Adrenal gland (tissue), 12 donors: ENCODE results near the gene TSPAN4. TPM values are rescaled to one million over a fixed set of nuclear protein-coding genes. Genes with fewer than 3 reads are reported as not detected.

Experiments used
- DNase-seq, 7 donors: peaks; one replicate each; pipeline ENCODE4 v3.0.0-alpha.2; 2019 to 2020
- H3K27ac ChIP-seq, 5 donors: fragments of 200-600 bp; sonication (generic) in 4 of 5; 1 replicate in 3 of 5; 2 replicates in 2 of 5; pipeline versions ENCODE4 v1.5.1 to v1.8.0; 2016 to 2020; ENCODE audit warnings: mild to moderate bottlenecking in 1 of 5
- H3K27me3 ChIP-seq: fragments of 200-600 bp; 2 replicates; pipeline ENCODE4 v1.8.0; 2021
- H3K36me3 ChIP-seq, 2 donors: fragments of 200-600 bp; replicated peaks in 1 of 2; 1 replicate in 1 of 2; 2 replicates in 1 of 2; pipeline versions ENCODE4 v1.5.1 to v1.8.0; 2018 to 2022
- H3K4me1 ChIP-seq, 2 donors: fragments of 200-600 bp; replicated peaks in 1 of 2; 1 replicate in 1 of 2; 2 replicates in 1 of 2; pipeline versions ENCODE4 v1.5.1 to v1.8.0; 2018 to 2021
- H3K4me3 ChIP-seq, 4 donors: fragments of 200-600 bp; sonication (generic) in 3 of 4; one replicate each; pipeline ENCODE4 v1.5.1; 2016 to 2018
- H3K9me3 ChIP-seq, 3 donors: fragments of 200-600 bp; sonication (generic) in 1 of 3; replicated peaks in 1 of 3; 1 replicate in 2 of 3; 2 replicates in 1 of 3; pipeline versions ENCODE4 v1.5.1 to v1.8.0; 2016 to 2021
- POLR2A ChIP-seq, 2 donors: fragments of 450-650 bp; IDR thresholded peaks; one replicate each; pipeline ENCODE4 v1.6.1; 2017; ENCODE audit warnings: antibody characterized with exemption in 2 of 2, mild to moderate bottlenecking in 2 of 2, moderate library complexity in 1 of 2
- WGBS, 4 donors: extraction: QIAGEN DNeasy Blood & Tissue Kit in 2 of 4; methylation state at CpG; one replicate each; pipeline versions ENCODE4 v1.1.5 to v1.1.7; 2013 to 2017; 5-methylcytosine and 5-hydroxymethylcytosine counted together
- intact Hi-C, 2 donors: fragments of 100-400 bp; cut with DNase I; formaldehyde crosslinking; loops; one replicate each; pipeline versions ENCODE4 v1.14.1 to v1.15.0; 2022 to 2023
- polyA plus RNA-seq, 3 donors: library from polyadenylated mRNA; stranded (reverse); fragments of 200-250 nt in 2 of 3; fragments of 350-450 nt in 1 of 3; fragmentation: Illumina TruSeq in 1 of 3; extraction: RNeasy Lipid Tissue Mini Kit (QIAGEN cat#74804) in 1 of 3; gene quantifications; one replicate each; pipeline ENCODE4 v1.2.3, GENCODE V29; 2013 to 2014
- total RNA-seq, 9 donors: library from RNA; depleted of rRNA in 4 of 9; stranded (reverse); fragments of >200 nt in 4 of 9; fragments of 120-200 nt in 1 of 9; fragmentation: NEBNext Ultra II Directional in 1 of 9; extraction: Animal tissue kit (Norgen Biotek cat#: 25700) in 1 of 9; gene quantifications; one replicate each; pipeline versions ENCODE4 v1.1.0 to v1.2.4, GENCODE V29; 2013 to 2023
- TF ChIP-seq, protein P1 (sequence below), 6 experiments: fragments of 450-650 bp in 4 of 6; fragments of 200-600 bp in 2 of 6; sonication (generic) in 1 of 6; IDR thresholded peaks; 1 replicate in 5 of 6; 2 replicates in 1 of 6; pipeline versions ENCODE4 v1.5.1 to v1.8.0; 2016 to 2021; ENCODE audit warnings: antibody characterized with exemption in 6 of 6, mild to moderate bottlenecking in 2 of 6, moderate library complexity in 1 of 6
- donor health status: healthy with polysubstance abuse.
- donor health status: Bipolar disorder and iron deficiency.
- donor health status: DM: yes; HTN: yes; CAD: no.
- donor health status: DM: no; HTN: no; CAD: no.
- donor health status: DM: no; HTN: no; CAD: no.
- donor health status: DM: yes; HTN: yes; CAD: no.

TSPAN4 gene
- total and polyA plus RNA-seq, 12 donors, result 5.2 to 207 (median 53.5) TPM

DNA sequence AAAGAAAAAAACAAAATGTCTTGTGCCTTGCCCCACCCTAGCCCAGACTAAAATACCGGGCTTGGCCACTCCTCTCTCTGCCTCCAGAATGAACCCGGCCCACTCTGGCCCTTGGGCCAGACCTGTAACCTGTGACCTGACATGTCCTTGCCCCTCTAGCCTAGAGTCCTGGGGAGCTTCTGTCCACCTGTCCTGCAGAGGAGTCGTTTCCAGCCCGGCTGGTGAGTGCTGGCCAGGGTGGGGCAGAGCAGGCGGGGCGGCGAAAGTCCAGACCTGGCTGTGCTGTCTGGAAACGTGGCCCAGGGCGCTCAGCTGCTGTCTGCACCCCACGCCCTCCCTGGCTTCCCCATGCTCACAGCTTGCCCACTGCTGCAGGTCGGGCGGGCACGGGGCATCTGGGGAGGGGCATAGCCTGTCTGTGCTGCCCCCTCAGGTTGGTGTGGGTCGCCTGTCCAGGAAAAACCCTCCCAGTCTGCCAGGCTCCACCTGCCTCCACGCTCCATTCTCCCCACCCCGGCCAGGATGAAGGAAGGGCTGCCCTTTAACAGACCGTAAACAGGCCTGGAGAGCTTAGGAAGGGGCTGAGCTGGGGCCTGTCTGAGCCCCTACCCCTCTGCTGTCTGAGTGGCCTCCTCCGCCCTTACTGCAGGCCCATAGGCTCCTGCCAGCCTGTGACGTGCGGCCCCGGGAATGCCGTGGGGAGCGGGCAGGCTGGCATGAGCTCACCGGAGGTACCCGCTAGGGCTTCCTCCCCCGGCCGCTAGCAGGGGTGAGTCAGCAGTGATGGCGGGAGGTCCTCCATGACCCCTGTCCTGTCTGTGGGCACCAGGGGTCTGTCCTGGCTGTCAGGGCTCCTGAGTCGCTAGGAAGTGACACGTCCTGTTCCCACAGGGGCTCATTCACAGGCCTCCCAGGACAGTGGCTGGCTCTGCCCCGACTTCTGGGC, 8.0 kb upstream of the TSPAN4 start:
- peak; percentile 88 to 93 (median 91) for DNase-seq
- Histone ChIP-seq H3K27ac (peak overlapping the region; percentile 53 to 90 (median 87)), H3K9me3 (no peaks in the 10 kb centered on the region), H3K27me3 (no peaks in the 10 kb centered on the region), H3K36me3 (peaks cover 0 to 36% of the 10 kb centered on the region in 2 donors), H3K4me1 (peaks cover 34 to 51% of the 10 kb centered on the region in 2 donors), H3K4me3 (peak overlapping the region in 1 of 4 donors; percentile 33)
- TF ChIP-seq, protein P1, sequence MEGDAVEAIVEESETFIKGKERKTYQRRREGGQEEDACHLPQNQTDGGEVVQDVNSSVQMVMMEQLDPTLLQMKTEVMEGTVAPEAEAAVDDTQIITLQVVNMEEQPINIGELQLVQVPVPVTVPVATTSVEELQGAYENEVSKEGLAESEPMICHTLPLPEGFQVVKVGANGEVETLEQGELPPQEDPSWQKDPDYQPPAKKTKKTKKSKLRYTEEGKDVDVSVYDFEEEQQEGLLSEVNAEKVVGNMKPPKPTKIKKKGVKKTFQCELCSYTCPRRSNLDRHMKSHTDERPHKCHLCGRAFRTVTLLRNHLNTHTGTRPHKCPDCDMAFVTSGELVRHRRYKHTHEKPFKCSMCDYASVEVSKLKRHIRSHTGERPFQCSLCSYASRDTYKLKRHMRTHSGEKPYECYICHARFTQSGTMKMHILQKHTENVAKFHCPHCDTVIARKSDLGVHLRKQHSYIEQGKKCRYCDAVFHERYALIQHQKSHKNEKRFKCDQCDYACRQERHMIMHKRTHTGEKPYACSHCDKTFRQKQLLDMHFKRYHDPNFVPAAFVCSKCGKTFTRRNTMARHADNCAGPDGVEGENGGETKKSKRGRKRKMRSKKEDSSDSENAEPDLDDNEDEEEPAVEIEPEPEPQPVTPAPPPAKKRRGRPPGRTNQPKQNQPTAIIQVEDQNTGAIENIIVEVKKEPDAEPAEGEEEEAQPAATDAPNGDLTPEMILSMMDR (IDR thresholded peaks at IDR 0.05), result no peak
- TF ChIP-seq POLR2A (IDR thresholded peaks at IDR 0.05), result peak in 1 of 2 donors; percentile 80
- intact Hi-C loops, result no loop called here
- WGBS, 4 donors, result 9 to 34% (median 25%) methylated on average over 10 to 31 of the region's 31 CpGs

DNA sequence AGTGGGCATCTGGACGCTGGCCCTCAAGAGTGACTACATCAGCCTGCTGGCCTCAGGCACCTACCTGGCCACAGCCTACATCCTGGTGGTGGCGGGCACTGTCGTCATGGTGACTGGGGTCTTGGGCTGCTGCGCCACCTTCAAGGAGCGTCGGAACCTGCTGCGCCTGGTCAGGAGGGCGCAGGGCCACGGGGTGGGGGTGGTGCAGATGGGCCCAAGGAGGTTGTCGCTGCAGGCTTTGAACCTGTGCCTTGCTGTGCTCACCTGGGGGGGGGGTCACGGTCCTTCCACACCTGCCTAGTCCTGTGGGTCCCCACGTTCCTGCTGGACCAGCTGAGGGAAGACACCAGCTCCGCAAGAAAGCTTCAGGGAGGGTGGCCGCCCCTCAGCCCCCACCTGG, 6.4 kb upstream of the TSPAN4 start:
- intact Hi-C loops, result no loop called here
- H3K27ac ChIP-seq, result no peak overlapping the region
- H3K4me1 ChIP-seq, result peaks cover 37 to 47% of the 10 kb centered on the region in 2 donors
- no peaks in the 10 kb centered on the region for H3K27me3 ChIP-seq
- H3K4me3 ChIP-seq, result no peak overlapping the region
- peaks cover 0 to 44% of the 10 kb centered on the region in 2 donors for H3K36me3 ChIP-seq
- DNase-seq, result peak in 1 of 7 donors; percentile 65
- TF ChIP-seq, protein P1 (IDR thresholded peaks at IDR 0.05), result no peak
- no peak for TF ChIP-seq POLR2A (IDR thresholded peaks at IDR 0.05)
- no peaks in the 10 kb centered on the region for H3K9me3 ChIP-seq
- WGBS, 4 donors, result 89 to 92% (median 91%) methylated on average over 5 to 14 of the region's 14 CpGs; no CpG with 5 or more reads in 1 of the 4 donors

DNA sequence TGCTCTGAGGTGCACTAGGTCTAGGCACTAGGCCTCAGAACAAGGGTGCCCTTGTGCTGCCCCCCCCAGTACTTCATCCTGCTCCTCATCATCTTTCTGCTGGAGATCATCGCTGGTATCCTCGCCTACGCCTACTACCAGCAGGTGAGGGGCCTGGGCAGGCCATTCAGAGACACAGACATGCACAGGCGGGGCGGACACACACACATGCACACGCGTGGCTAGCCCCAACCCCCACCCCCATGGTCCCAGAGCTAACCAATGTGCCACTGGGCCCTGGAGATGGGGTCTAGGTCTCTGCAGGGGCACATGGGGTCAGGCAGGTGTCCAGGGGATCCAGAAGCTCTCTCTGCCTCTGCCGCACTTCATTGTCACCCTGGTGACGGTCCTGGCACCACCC, 6.0 kb upstream of the TSPAN4 start:
- Histone ChIP-seq H3K27ac (no peak overlapping the region), H3K4me1 (peaks cover 34 to 48% of the 10 kb centered on the region in 2 donors), H3K36me3 (peaks cover 0 to 44% of the 10 kb centered on the region in 2 donors), H3K4me3 (no peak overlapping the region), H3K9me3 (no peaks in the 10 kb centered on the region), H3K27me3 (no peaks in the 10 kb centered on the region)
- WGBS, 4 donors, result 78 to 96% (median 84%) methylated on average over 5 to 9 of the region's 9 CpGs
- intact Hi-C loops, result no loop called here
- no peak for DNase-seq
- TF ChIP-seq POLR2A (IDR thresholded peaks at IDR 0.05), result no peak
- TF ChIP-seq, protein P1 (IDR thresholded peaks at IDR 0.05), result no peak

DNA sequence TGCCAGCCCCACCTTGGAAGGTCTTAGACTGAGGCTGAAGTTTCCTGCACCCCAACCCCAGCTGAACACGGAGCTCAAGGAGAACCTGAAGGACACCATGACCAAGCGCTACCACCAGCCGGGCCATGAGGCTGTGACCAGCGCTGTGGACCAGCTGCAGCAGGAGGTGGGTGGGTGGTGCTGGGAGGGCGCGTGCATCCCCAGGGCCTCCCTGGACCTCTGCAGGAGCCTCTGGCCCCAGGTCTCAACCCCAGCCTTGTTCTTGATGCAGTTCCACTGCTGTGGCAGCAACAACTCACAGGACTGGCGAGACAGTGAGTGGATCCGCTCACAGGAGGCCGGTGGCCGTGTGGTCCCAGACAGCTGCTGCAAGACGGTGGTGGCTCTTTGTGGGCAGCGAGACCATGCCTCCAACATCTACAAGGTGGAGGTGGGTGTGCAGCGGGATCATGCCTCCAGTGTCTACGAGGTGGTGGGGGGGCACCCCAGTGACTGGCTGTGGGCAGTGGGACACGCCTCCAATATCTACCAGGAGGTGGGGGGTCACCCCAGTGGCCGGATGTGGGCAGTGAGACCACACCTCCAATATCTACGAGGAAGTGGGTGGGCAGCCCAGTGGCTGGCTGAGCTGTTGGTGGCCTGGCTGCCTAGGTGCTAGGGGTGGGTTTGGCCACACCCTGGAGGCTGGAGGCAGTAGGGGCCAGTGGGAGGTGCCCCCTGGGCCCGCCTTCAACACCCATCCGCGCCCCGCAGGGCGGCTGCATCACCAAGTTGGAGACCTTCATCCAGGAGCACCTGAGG, 5.3 kb upstream of the TSPAN4 start:
- no peak overlapping the region for H3K27ac ChIP-seq
- H3K36me3 ChIP-seq, result peaks cover 0 to 44% of the 10 kb centered on the region in 2 donors
- no peaks in the 10 kb centered on the region for H3K9me3 ChIP-seq
- 75 to 83% (median 80%) methylated on average over 10 to 22 of the region's 22 CpGs for WGBS, 4 donors
- TF ChIP-seq, protein P1 (IDR thresholded peaks at IDR 0.05), result no peak
- TF ChIP-seq POLR2A (IDR thresholded peaks at IDR 0.05), result peak in 1 of 2 donors; percentile 3
- peak in 1 of 7 donors; percentile 36 for DNase-seq
- H3K27me3 ChIP-seq, result no peaks in the 10 kb centered on the region
- intact Hi-C loops, result no loop called here
- no peak overlapping the region for H3K4me3 ChIP-seq
- peaks cover 28 to 41% of the 10 kb centered on the region in 2 donors for H3K4me1 ChIP-seq
